GM12873 (cell line): Measurements from ENCODE around the gene SV2B.

Source experiments
- TF ChIP-seq, protein P1 (sequence below): IDR thresholded peaks from 2 replicates; pipeline ENCODE4 v1.5.1; 2012; ENCODE audit warnings: low read depth, mild to moderate bottlenecking, moderate library complexity, low read length, control low read depth; ENCODE audit not compliant: insufficient read depth; ENCODE audit errors: missing control alignments

SV2B gene

GRCh38 chr15:91077029-91077428 is 23.0 kb upstream of the SV2B start:
- TF ChIP-seq, protein P1, sequence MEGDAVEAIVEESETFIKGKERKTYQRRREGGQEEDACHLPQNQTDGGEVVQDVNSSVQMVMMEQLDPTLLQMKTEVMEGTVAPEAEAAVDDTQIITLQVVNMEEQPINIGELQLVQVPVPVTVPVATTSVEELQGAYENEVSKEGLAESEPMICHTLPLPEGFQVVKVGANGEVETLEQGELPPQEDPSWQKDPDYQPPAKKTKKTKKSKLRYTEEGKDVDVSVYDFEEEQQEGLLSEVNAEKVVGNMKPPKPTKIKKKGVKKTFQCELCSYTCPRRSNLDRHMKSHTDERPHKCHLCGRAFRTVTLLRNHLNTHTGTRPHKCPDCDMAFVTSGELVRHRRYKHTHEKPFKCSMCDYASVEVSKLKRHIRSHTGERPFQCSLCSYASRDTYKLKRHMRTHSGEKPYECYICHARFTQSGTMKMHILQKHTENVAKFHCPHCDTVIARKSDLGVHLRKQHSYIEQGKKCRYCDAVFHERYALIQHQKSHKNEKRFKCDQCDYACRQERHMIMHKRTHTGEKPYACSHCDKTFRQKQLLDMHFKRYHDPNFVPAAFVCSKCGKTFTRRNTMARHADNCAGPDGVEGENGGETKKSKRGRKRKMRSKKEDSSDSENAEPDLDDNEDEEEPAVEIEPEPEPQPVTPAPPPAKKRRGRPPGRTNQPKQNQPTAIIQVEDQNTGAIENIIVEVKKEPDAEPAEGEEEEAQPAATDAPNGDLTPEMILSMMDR = no peak

DNA sequence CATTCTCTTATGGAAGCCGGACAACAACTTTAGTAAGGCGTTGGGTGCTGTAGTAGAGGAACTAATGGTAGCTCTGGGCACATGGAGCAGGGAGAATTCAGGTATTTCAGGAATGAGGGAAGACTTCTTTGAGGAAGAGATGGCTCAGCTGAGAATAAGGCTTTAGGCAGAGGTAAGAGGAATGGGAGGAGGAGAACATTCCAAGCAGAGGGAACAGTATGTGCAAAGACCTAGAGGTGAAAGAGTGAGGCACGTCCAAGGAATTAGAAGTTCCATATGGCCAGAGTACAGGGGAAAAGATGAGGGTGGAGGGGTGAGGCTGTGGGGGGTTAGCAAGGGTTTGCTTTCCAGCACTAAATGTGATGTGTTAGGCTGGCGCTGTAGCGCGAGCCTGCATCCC is 1.6 kb upstream of the SV2B start:
- TF ChIP-seq, protein P1 = no peak

DNA sequence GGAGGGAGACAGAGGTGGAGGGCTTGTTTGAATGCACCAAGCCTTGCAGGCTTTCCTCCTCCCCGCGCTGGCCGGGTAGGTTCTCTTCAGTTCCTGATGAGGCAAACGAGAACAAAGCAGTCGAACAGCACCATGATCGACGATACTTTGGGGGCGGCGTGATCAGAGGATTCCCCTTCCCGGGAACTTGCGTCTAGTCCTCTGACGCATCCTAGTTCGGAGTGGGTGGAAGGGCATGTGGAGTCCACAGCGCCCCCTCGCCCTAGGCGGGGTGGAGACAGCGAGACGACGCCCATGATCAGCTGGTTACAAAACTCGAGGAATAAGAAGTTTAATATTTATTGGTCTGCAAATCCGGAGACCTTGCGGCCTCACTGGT is 452 bp upstream of the SV2B start:
- TF ChIP-seq, protein P1 = peak; percentile 16

DNA sequence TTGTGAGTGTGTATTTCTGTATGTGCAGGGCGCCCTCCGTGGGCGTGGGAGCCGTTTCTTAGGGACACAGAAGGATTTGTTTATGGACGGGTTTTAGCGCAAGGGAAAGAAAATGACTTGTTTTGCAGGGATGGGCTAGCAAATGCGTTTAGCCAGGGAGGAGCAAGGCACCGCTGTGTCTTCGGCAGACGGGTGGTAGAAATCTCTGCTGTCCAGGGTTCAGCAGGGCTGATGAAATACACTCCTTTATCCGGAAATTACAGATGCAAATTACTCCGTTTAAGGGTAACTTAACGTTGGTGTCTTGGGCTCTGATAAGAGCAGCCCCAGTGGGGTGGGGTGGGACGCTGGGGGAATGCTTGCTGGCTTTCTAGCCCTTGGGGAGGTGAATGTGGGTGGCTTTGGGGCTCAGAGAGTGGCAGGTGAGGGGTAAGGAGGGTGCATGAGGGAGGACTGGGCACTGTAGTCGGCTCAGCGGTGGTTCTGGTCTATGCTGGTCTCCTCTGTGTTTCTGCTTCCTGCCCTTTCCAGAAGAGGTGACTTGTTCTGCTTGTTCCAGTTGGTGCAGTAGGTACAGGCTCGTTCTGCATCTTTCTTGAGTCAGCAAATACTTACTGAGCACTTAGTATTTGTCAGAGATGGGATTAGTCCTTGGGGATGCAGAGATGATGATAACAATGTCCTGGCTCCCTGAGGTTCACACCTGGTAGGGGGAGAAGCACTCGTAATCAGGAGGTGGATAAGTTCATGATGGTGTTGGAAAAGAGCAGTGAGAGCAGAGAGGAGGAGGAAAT is 954 bp downstream of the SV2B start:
- TF ChIP-seq, protein P1 = no peak

DNA sequence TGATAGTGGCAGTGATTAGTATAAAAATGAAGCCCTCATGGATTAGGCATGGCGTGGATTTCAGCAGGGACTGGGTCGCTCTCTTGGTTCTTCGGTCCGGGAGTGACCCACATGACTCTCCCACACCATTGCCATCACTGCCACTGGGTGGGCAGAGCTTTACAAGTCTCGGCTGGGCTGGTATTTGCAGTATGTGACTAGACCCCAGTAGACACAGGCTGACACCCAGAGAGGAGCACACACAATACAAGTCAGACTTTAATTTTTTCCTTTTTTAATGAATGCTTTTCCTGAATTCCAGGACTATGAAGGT is 1.5 kb downstream of the SV2B start:
- TF ChIP-seq, protein P1 = no peak

GRCh38 chr15:91102546-91103330 is 2.7 kb downstream of the SV2B start:
- TF ChIP-seq, protein P1 = no peak

DNA sequence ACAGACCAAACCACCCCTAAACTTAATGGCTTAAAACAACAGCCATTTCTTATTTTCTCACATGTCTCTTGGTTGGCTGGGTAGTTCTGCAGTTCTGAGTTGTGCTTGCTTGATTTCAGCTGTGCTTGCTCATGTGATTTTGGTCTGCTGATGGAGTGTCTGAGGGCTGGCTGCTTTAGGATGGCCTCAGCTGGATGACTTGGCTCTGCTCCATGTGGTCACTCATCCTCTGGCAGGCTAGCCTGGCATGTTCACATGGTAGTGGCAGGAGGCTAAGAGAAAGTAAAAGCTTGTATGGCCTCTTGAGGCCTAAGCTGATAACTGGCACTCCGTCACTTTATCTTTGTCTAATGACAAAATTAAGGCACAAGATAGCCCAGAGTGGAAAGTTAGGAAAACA is 4.1 kb downstream of the SV2B start:
- TF ChIP-seq, protein P1 = no peak
